ENCODE measurements around the gene TNS4. TPM values are rescaled to one million over a fixed set of nuclear protein-coding genes. Genes with fewer than 3 reads are reported as not detected.

The TNS4 gene
- total RNA-seq, 1 donor from 2014 or later: 25.6 TPM

DNA sequence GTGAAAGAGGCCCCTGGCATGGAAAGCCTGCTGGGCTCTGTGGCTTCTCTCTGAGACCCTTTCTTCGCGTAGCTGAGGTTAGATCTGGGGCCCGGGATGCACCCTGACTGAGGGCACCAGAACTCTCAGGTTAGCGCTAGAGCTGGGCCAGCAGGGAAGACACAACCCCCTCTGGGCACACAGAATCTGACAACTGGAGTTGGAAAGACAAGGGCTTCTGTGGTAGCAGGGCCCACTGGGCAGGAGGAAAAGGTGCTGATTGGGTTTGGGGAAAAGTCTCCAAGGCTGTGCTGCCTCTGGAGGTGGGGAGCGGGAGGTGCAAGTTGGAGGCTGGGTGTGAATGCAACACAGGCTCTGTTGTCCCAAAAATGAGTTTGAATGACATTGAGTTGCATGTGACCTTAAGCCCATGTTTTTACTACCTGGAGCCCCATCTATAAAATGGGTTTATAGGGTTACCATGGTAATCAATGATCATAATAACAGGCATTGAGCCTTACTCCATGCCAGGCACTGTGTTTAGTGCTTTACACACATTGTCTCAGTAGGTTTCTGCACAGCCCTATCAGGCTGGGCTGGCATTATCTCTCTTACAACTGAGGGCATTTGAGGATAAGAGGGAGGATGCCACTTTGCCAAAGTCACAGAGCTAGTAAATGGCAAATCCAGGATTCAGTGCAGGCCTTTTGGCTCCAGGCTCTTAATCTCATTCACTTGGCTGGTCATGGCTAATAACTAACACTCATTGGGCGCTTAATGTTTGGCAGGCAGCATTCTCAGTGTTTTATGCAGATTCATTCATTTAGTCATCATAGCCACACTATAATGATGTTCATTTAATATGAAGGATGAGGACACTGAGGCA lies 67.6 kb downstream of the TNS4 start:
- no peak for DNase-seq

DNA sequence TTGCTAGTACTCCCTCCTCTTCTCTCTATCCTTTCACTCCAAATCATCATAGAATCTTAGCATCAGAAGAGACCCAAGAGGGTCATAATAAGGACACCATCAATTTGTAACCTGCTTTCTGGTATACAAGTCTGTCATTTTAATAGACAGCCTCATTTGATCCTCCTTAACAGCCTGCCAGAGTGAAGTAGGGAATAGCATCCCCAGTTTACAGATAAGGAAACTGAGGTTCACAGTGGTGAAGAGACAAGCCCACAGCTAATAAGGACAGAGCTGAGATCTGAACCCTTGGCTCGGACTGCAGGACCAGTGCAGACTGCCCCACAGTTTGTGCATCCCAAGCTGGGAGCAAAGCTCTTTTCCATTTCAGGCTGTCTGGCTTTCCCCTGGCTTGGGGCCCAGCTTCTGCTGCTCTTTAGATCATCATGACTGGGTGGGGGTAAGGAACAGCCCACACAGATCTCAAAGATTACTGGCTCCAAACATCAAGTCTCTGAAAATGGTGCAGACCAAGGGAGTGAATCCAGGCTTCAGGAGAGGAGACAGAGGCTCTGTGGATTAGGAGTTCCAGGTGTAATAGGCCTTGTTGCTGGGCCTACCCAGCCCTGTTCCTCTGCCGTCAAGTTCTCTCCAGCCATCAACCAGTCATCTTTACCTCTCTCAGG lies 68.4 kb downstream of the TNS4 start:
- DNase-seq: peak; percentile 24

DNA sequence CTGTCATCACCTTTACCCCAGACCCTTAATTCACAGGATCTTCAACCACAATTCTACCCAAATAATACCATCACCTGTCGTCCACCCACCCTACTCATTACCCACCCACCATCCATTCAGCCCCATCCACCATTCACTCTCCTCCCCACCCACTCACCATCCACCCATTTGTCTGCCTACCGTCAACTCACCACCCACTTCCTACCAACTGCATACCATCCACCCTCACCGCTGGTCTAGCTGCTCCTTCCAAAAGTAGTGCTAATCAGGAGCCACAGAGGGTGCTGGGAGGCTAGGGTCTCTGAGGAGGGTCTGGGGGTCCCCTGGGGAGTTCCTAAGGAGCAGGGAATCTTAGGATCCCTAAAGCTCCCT lies 70.2 kb downstream of the TNS4 start:
- DNase-seq: no peak

DNA sequence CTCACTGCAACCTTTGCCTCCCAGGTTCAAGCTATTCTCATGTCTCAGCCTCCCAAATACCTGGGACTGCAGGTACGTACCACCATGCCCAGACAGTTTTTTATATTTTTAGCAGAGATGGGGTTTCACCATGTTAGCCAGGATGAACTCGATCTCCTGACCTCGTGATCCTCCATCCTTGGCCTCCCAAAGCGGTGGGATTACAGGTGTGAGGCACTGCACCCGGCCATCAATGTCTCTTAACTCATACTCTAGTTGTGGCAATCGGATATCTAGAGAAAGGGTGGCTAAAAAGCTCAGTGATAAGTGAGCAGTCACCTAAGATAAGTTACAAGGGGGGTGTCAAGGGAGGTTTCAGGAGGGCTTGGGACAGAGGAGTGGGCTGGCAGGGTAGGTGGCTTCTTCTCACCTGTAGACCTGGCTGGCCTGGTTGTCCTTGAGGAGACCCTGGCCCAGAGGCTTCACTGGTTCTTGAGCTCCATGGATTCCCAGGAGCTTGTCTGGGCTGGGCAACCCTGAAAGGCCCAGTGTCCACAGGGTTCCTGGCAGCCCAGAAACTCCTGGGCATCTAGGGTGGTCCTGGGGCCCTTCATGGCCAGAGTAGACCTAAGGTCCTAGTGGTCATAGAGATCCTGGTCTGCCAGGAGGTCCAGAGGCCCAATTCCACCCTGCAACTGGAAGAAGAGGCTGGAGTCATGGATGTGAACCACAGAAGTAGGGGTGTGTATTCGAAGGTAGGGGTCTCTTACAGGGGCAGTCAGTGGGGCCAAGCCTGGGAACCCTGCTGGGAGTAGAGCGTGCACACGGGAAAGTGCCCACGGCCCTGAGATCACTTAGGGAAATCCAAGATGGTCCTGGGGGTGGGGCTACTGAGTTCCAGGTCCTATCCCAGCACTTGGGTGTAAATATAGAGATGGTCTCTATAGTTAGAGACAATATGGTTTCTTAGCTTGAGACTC lies 70.9 kb downstream of the TNS4 start:
- DNase-seq: no peak

DNA sequence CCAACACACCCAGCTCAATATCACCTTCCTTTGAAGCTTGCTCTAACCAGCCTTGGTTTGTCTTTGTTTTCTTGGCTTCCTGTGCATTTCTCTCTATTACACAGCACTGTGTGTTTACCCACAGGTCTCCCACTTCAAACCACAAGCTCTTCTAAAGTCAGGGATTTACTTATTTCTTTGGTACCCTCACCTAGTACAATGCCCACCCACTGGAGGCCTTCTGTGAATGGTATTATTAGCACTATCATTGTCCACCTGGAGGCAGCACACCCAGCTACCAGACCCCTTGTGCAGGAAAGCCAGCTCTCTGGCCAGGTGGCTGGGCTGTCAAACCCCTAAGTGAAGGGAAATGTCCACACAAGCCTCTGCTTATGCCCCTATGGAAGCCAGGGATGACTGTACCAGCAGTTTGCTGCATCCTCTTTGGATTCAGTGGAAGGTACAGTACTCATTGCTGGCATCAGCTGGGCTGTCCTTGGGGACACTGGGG lies 74.4 kb downstream of the TNS4 start:
- DNase-seq: no peak

Other genes with a start within 250 kb of the TNS4 start
- gene CDC6, start 213.7 kb downstream of the TNS4 start, total RNA-seq: 7.1 TPM
- 19.4 TPM for gene RARA, start 192.4 kb downstream of the TNS4 start, total RNA-seq
- gene GJD3, start 136.9 kb downstream of the TNS4 start, total RNA-seq: not detected
- gene TOP2A, start 83.7 kb downstream of the TNS4 start, total RNA-seq: 55.5 TPM
- gene IGFBP4, start 58.2 kb downstream of the TNS4 start, total RNA-seq: 73.4 TPM
- gene CCR7, start 63.8 kb upstream of the TNS4 start, total RNA-seq: 0.30 TPM
- gene SMARCE1, start 146.2 kb upstream of the TNS4 start, total RNA-seq: 93.7 TPM
- gene KRT222, start 163.6 kb upstream of the TNS4 start, total RNA-seq: 0.49 TPM
- not detected for gene KRT24, start 202.1 kb upstream of the TNS4 start, total RNA-seq